Sigmoid colon (tissue), 7 donors: Measurements from ENCODE around the gene GIMAP8. TPM values are rescaled to one million over a fixed set of nuclear protein-coding genes. Genes with fewer than 3 reads are reported as not detected.

Source experiments
- DNase-seq: peaks from one replicate; pipeline ENCODE4 v3.0.0-alpha.2; 2019
- H3K27ac ChIP-seq, 4 donors: fragments of 200-600 bp; sonication (generic); one replicate each; pipeline ENCODE4 v1.5.1; 2016 to 2019; ENCODE audit warnings: mild to moderate bottlenecking in 1 of 4
- H3K27me3 ChIP-seq, 3 donors: fragments of 200-600 bp; sonication (generic); one replicate each; pipeline ENCODE4 v1.5.1; 2019; ENCODE audit warnings: mild to moderate bottlenecking in 1 of 3
- H3K36me3 ChIP-seq, 4 donors: fragments of 200-600 bp; sonication (generic); one replicate each; pipeline ENCODE4 v1.5.1; 2016 to 2019
- H3K4me1 ChIP-seq, 4 donors: fragments of 200-600 bp; sonication (generic); one replicate each; pipeline ENCODE4 v1.5.1; 2017 to 2019
- H3K4me3 ChIP-seq, 4 donors: fragments of 200-600 bp; sonication (generic); one replicate each; pipeline ENCODE4 v1.5.1; 2017 to 2019; ENCODE audit warnings: mild to moderate bottlenecking in 2 of 4, moderate library complexity in 1 of 4
- H3K9me3 ChIP-seq, 4 donors: fragments of 200-600 bp in 3 of 4; sonication (generic) in 3 of 4; one replicate each; pipeline versions ENCODE4 v1.5.1 to v1.6.1; 2013 to 2019
- EP300 ChIP-seq, 4 donors: sonication (generic); formaldehyde crosslinking; IDR thresholded peaks; one replicate each; pipeline ENCODE4 v1.6.1; 2017; ENCODE audit warnings: antibody characterized with exemption in 4 of 4
- POLR2A ChIP-seq, 2 donors: fragments of 450-650 bp; IDR thresholded peaks; one replicate each; pipeline ENCODE4 v1.6.1; 2016; ENCODE audit warnings: antibody characterized with exemption in 2 of 2, mild to moderate bottlenecking in 2 of 2, moderate library complexity in 2 of 2
- POLR2AphosphoS5 ChIP-seq, 4 donors: sonication (generic); formaldehyde crosslinking; IDR thresholded peaks; one replicate each; pipeline ENCODE4 v1.6.1; 2017; ENCODE audit warnings: antibody characterized with exemption in 4 of 4
- WGBS, 2 donors: extraction: QIAGEN DNeasy Blood & Tissue Kit; methylation state at CpG; one replicate each; pipeline ENCODE4 v1.1.7; 2013; 5-methylcytosine and 5-hydroxymethylcytosine counted together
- intact Hi-C: fragments of 100-400 bp; cut with DNase I; formaldehyde crosslinking; loops from one replicate; pipeline ENCODE4 v1.15.1; 2023
- polyA plus RNA-seq, 3 donors: library from polyadenylated mRNA; stranded (reverse); fragments of 200-250 nt; gene quantifications; one replicate each; pipeline ENCODE4 v1.2.3, GENCODE V29; 2013
- total RNA-seq, 4 donors: library from RNA; depleted of rRNA; stranded (reverse); fragments of >200 nt; gene quantifications; one replicate each; pipeline ENCODE4 v1.1.0, GENCODE V29; 2016
- TF ChIP-seq, protein P1 (sequence below), 4 experiments: fragments of 450-650 bp in 3 of 4; fragments of 200-600 bp in 1 of 4; IDR thresholded peaks; one replicate each; pipeline ENCODE4 v1.5.1; 2016 to 2019; ENCODE audit warnings: antibody characterized with exemption in 4 of 4, mild to moderate bottlenecking in 3 of 4, moderate library complexity in 2 of 4
- donor health status: healthy with polysubstance abuse.
- donor health status: Bipolar disorder and iron deficiency.
- donor health status: healthy.

GIMAP8 gene
- total and polyA plus RNA-seq, 7 donors, result 2.4 to 10.7 (median 7.1) TPM

DNA sequence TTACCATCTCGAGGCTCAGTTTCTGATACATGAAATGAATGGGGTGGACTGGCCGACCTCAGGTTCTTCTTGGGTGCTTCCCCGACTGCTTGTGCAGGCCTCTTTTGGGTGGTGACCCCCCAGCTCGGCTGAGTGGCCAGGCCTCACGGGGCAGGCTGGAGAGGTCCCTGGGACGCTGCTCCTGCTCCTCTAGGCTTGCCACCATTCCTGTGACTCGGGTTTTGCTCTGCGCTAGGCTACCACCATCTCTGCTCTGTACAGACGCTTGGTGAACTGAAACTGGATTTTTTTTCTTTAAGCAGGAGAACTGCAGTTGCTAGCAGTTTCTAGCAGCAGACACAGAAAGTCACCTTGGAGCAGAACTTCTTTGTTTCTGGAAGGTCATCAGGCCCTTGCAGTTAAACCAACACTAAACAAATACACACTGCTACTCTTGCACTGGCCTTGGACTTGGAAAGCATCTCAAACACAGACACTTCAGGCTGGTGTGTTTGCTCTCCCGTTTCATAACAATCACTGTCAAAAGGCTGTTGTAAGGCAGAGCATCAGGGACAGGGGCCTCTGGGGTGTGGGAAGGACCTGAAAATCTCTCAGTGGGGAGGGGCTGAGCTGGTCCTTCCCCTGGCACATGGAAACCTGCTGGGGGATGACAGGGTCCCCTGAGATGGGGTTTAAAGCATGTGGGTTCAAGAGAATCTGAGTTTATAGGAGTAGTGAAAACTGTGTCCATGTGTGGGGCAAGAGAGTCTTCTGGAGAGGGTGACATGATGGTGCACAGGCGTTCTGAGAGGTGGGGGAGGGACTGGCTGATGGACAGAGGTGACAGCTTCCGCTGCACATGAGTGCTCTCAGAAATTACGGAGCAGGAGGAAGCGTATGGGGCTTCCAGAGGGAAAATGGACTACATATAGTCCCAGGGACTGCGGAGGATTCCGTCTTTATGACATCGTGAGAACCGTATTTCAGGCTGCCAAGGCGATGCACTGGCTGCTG, 35.0 kb upstream of the GIMAP8 start:
- Histone ChIP-seq H3K27ac (no peak overlapping the region), H3K9me3 (no peaks in the 10 kb centered on the region), H3K4me3 (no peak overlapping the region), H3K27me3 (no peaks in the 10 kb centered on the region), H3K4me1 (no peaks in the 10 kb centered on the region), H3K36me3 (peaks cover 0 to 11% (median 3%) of the 10 kb centered on the region in 4 donors)
- TF ChIP-seq, protein P1, sequence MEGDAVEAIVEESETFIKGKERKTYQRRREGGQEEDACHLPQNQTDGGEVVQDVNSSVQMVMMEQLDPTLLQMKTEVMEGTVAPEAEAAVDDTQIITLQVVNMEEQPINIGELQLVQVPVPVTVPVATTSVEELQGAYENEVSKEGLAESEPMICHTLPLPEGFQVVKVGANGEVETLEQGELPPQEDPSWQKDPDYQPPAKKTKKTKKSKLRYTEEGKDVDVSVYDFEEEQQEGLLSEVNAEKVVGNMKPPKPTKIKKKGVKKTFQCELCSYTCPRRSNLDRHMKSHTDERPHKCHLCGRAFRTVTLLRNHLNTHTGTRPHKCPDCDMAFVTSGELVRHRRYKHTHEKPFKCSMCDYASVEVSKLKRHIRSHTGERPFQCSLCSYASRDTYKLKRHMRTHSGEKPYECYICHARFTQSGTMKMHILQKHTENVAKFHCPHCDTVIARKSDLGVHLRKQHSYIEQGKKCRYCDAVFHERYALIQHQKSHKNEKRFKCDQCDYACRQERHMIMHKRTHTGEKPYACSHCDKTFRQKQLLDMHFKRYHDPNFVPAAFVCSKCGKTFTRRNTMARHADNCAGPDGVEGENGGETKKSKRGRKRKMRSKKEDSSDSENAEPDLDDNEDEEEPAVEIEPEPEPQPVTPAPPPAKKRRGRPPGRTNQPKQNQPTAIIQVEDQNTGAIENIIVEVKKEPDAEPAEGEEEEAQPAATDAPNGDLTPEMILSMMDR (IDR thresholded peaks at IDR 0.05), result no peak
- TF ChIP-seq POLR2A (IDR thresholded peaks at IDR 0.05), result no peak
- no peak for TF ChIP-seq POLR2AphosphoS5 (IDR thresholded peaks at IDR 0.05)
- no peak for TF ChIP-seq EP300 (IDR thresholded peaks at IDR 0.05)
- no peak for DNase-seq
- WGBS, 2 donors, result 89 to 91% methylated on average over 19 of the region's 19 CpGs
- intact Hi-C loops, result no loop called here

DNA sequence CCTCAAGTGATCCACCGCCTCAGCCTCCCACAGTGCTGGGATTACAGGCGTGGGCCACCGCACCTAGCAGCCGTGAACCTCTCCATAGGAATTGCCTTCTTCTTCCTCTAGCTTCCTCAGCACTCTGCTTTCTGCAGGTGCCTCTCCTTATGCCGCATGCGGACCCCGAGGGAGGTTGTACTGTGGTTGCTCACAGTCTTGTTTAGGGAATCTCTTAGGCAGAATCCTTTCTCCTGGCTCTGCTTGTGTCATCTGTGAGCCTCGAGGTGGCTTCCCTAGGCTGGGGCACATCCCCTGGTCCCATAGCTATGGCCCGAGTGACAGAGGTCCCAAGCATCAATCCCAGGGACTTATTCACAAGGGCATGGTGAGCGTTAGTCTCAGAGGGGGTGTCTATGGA, 33.2 kb upstream of the GIMAP8 start:
- intact Hi-C loops, result no loop called here
- Histone ChIP-seq H3K4me3 (no peak overlapping the region), H3K9me3 (no peaks in the 10 kb centered on the region), H3K36me3 (no peaks in the 10 kb centered on the region), H3K27me3 (no peaks in the 10 kb centered on the region), H3K4me1 (peaks cover 0 to 7% (median 2%) of the 10 kb centered on the region in 4 donors), H3K27ac (no peak overlapping the region)
- TF ChIP-seq, protein P1 (IDR thresholded peaks at IDR 0.05), result no peak
- TF ChIP-seq POLR2AphosphoS5 (IDR thresholded peaks at IDR 0.05) (no peak), POLR2A (IDR thresholded peaks at IDR 0.05) (no peak), EP300 (IDR thresholded peaks at IDR 0.05) (no peak)
- no peak for DNase-seq
- WGBS, 2 donors, result 95 to 97% methylated on average over 10 of the region's 10 CpGs

DNA sequence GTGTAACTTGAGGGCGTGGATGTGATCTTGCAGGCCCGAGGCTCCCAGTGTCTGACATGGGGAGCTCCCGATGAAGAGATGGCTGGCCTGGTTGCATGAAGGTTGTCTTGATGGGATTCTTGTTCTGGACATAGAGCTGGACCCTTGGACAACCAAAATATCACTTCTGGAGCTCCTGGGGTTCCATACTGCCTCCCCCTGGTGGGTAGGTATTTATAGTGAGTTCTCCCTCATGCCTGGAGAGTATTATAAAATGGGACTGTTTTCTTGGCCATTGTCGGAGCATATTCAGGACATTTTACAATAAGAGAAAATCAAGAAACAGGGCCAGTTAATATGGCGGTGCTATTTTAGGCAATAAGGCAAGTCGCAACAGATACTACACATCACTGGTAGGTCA, 32.6 kb upstream of the GIMAP8 start:
- Histone ChIP-seq H3K36me3 (no peaks in the 10 kb centered on the region), H3K27ac (no peak overlapping the region), H3K4me1 (peaks cover 0 to 7% (median 2%) of the 10 kb centered on the region in 4 donors), H3K27me3 (no peaks in the 10 kb centered on the region), H3K9me3 (no peaks in the 10 kb centered on the region), H3K4me3 (no peak overlapping the region)
- no peak for DNase-seq
- TF ChIP-seq EP300 (IDR thresholded peaks at IDR 0.05) (no peak), POLR2AphosphoS5 (IDR thresholded peaks at IDR 0.05) (no peak)
- TF ChIP-seq, protein P1 (IDR thresholded peaks at IDR 0.05), result no peak
- intact Hi-C loops, result no loop called here
- WGBS, 2 donors, result 93 to 96% methylated on average over 6 of the region's 6 CpGs

DNA sequence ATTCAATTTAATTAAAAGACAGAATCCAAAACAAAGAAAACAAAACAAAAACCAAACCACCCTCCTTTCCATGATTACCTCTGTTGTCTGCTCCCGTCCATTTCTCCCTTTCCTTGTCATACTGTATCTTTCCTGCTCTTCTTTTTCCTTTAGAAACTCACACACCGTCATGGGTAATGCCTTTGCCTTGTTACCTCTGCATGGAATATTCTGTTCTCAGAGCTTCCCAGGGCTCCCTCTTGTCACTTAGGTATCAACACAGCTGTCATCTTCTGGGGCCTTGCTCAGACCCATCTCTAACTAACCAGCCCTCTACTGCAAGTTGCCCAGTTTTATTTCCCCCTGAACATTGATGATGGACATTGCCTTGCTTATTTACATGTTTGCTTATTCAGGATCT, 30.2 kb upstream of the GIMAP8 start:
- intact Hi-C loops, result loop anchor here (2.0 to 10.0 kb wide), 2 partner anchors 31 to 135 kb away; no protein-coding TSS in a partner anchor
- no peaks in the 10 kb centered on the region for H3K27me3 ChIP-seq
- DNase-seq, result no peak
- no peaks in the 10 kb centered on the region for H3K36me3 ChIP-seq
- H3K27ac ChIP-seq, result no peak overlapping the region
- H3K9me3 ChIP-seq, result no peaks in the 10 kb centered on the region
- TF ChIP-seq EP300 (IDR thresholded peaks at IDR 0.05) (no peak), POLR2A (IDR thresholded peaks at IDR 0.05) (no peak), POLR2AphosphoS5 (IDR thresholded peaks at IDR 0.05) (no peak)
- TF ChIP-seq, protein P1 (IDR thresholded peaks at IDR 0.05), result no peak
- no peak overlapping the region for H3K4me3 ChIP-seq
- WGBS, 2 donors, result 67 to 87% methylated on average over 2 of the region's 2 CpGs
- H3K4me1 ChIP-seq, result peaks cover 0 to 7% (median 2%) of the 10 kb centered on the region in 4 donors
